ENCODE measurements around the gene CCNT2. TPM values are rescaled to one million over a fixed set of nuclear protein-coding genes. Genes with fewer than 3 reads are reported as not detected.

CCNT2 gene
- total RNA-seq, 3 donors from 2014 or later = 35.8 to 62.8 (median 40.3) TPM

- no peak overlapping the region for H3K27ac ChIP-seq
- no peaks in the 10 kb centered on the region for H3K27me3 ChIP-seq
- H3K4me3 ChIP-seq = no peak overlapping the region
- no peak for DNase-seq (ENCODE audit: low spot score in 2 of 2)
- intact Hi-C loops (cut with DNase I; ENCODE audit: low total_unique reads) = no loop called here
- peaks cover 0 to 4% of the 10 kb centered on the region in 2 donors for H3K4me1 ChIP-seq
- no peak for TF ChIP-seq POLR2A (IDR thresholded peaks at IDR 0.05)
- TF ChIP-seq CTCF (IDR thresholded peaks at IDR 0.05) = no peak
- no peak for TF ChIP-seq POLR2AphosphoS5 (IDR thresholded peaks at IDR 0.05)
- H3K9me3 ChIP-seq = no peaks in the 10 kb centered on the region
- no peaks in the 10 kb centered on the region for H3K36me3 ChIP-seq
Observed at GRCh38 chr2:134934150-134934549, 15.5 kb downstream of the CCNT2 start.

- Histone ChIP-seq H3K4me1 (peaks cover 0 to 4% of the 10 kb centered on the region in 2 donors), H3K27me3 (no peaks in the 10 kb centered on the region), H3K36me3 (no peaks in the 10 kb centered on the region), H3K9me3 (no peaks in the 10 kb centered on the region), H3K4me3 (no peak overlapping the region), H3K27ac (no peak overlapping the region)
- TF ChIP-seq POLR2A (IDR thresholded peaks at IDR 0.05) (no peak), CTCF (IDR thresholded peaks at IDR 0.05) (no peak), POLR2AphosphoS5 (IDR thresholded peaks at IDR 0.05) (no peak)
- no peak for DNase-seq (ENCODE audit: low spot score in 2 of 2)
- intact Hi-C loops (cut with DNase I; ENCODE audit: low total_unique reads) = no loop called here
Observed at GRCh38 chr2:134934641-134935040, 16.0 kb downstream of the CCNT2 start.

GRCh38 chr2:134936691-134937090 is 18.1 kb downstream of the CCNT2 start:
- H3K27ac ChIP-seq = no peak overlapping the region
- H3K27me3 ChIP-seq = no peaks in the 10 kb centered on the region
- intact Hi-C loops (cut with DNase I; ENCODE audit: low total_unique reads) = no loop called here
- TF ChIP-seq CTCF (IDR thresholded peaks at IDR 0.05) = no peak
- no peak for TF ChIP-seq POLR2A (IDR thresholded peaks at IDR 0.05)
- no peak for TF ChIP-seq POLR2AphosphoS5 (IDR thresholded peaks at IDR 0.05)
- no peak overlapping the region for H3K4me3 ChIP-seq
- peaks cover 0 to 4% of the 10 kb centered on the region in 2 donors for H3K4me1 ChIP-seq
- H3K9me3 ChIP-seq = no peaks in the 10 kb centered on the region
- H3K36me3 ChIP-seq = peaks cover 6% of the 10 kb centered on the region
- DNase-seq (ENCODE audit: low spot score in 2 of 2) = no peak

- Histone ChIP-seq H3K27ac (no peak overlapping the region), H3K4me3 (no peak overlapping the region), H3K4me1 (no peaks in the 10 kb centered on the region), H3K9me3 (no peaks in the 10 kb centered on the region), H3K36me3 (peaks cover 6% of the 10 kb centered on the region), H3K27me3 (no peaks in the 10 kb centered on the region)
- no peak for DNase-seq (ENCODE audit: low spot score in 2 of 2)
- intact Hi-C loops (cut with DNase I; ENCODE audit: low total_unique reads) = no loop called here
- TF ChIP-seq CTCF (IDR thresholded peaks at IDR 0.05) (no peak), POLR2A (IDR thresholded peaks at IDR 0.05) (no peak), POLR2AphosphoS5 (IDR thresholded peaks at IDR 0.05) (no peak)
Observed at GRCh38 chr2:134943540-134943939, 24.9 kb downstream of the CCNT2 start.

GRCh38 chr2:134944975-134945374 is 26.4 kb downstream of the CCNT2 start:
- no peak overlapping the region for H3K27ac ChIP-seq
- DNase-seq (ENCODE audit: low spot score in 2 of 2) = no peak
- no peak for TF ChIP-seq POLR2AphosphoS5 (IDR thresholded peaks at IDR 0.05)
- TF ChIP-seq CTCF (IDR thresholded peaks at IDR 0.05) = no peak
- no peak for TF ChIP-seq POLR2A (IDR thresholded peaks at IDR 0.05)
- intact Hi-C loops (cut with DNase I; ENCODE audit: low total_unique reads) = no loop called here
- H3K4me1 ChIP-seq = no peaks in the 10 kb centered on the region
- H3K36me3 ChIP-seq = peaks cover 6% of the 10 kb centered on the region
- no peak overlapping the region for H3K4me3 ChIP-seq
- no peaks in the 10 kb centered on the region for H3K9me3 ChIP-seq
- H3K27me3 ChIP-seq = no peaks in the 10 kb centered on the region
